GM23338 (cell line): ENCODE results near the gene MGRN1. TPM values are rescaled to one million over a fixed set of nuclear protein-coding genes. Genes with fewer than 3 reads are reported as not detected.
A peak's percentile ranks its signal among the peaks of the same experiment; 100 is the strongest.

Experiments used
- ATAC-seq: fragments of 200-7000 bp; cut with Tn5 transposase; 3 replicates; pipeline ENCODE4 v1.9.1; 2020
- DNase-seq: peaks from one replicate; pipeline ENCODE4 v3.0.0-alpha.2; 2015; ENCODE audit warnings: low spot score
- H2AFZ ChIP-seq: fragments of 200-600 bp; sonication (generic); 2 replicates; pipeline ENCODE4 v1.8.0; 2016; ENCODE audit warnings: antibody characterized with exemption, mild to moderate bottlenecking, moderate library complexity
- H3F3A ChIP-seq: fragments of 200-600 bp; sonication (generic); replicated peaks from 2 replicates; pipeline ENCODE4 v1.8.0; 2017; ENCODE audit warnings: antibody characterized with exemption, mixed run types, low read depth
- H3K27ac ChIP-seq: fragments of 200-600 bp; sonication (generic); 2 replicates; pipeline ENCODE4 v1.6.1; 2016; ENCODE audit warnings: low read depth
- H3K27me3 ChIP-seq: fragments of 200-600 bp; sonication (generic); 2 replicates; pipeline ENCODE4 v1.8.0; 2016; ENCODE audit warnings: mild to moderate bottlenecking, mixed run types, moderate library complexity; ENCODE audit not compliant: insufficient read depth
- H3K36me3 ChIP-seq: fragments of 200-600 bp; sonication (generic); 2 replicates; pipeline ENCODE4 v1.8.0; 2016; ENCODE audit warnings: mild to moderate bottlenecking; ENCODE audit not compliant: insufficient read depth
- H3K4me1 ChIP-seq: fragments of 200-600 bp; sonication (generic); 2 replicates; pipeline ENCODE4 v1.8.0; 2016; ENCODE audit warnings: mild to moderate bottlenecking, moderate library complexity; ENCODE audit not compliant: insufficient read depth
- H3K4me2 ChIP-seq: fragments of 200-600 bp; sonication (generic); 2 replicates; pipeline ENCODE4 v1.7.1; 2017; ENCODE audit warnings: mixed run types
- H3K4me3 ChIP-seq: fragments of 200-600 bp; sonication (generic); 2 replicates; pipeline ENCODE4 v1.6.1; 2016; ENCODE audit warnings: mixed run types
- H3K79me2 ChIP-seq: fragments of 200-600 bp; sonication (generic); replicated peaks from 2 replicates; pipeline ENCODE4 v1.8.0; 2017; ENCODE audit warnings: mild to moderate bottlenecking; ENCODE audit not compliant: insufficient read depth
- H3K9me2 ChIP-seq: fragments of 200-600 bp; sonication (generic); 2 replicates; pipeline ENCODE4 v1.8.0; 2017; ENCODE audit not compliant: insufficient read depth
- H4K20me1 ChIP-seq: fragments of 200-600 bp; sonication (generic); replicated peaks from 2 replicates; pipeline ENCODE4 v1.8.0; 2017; ENCODE audit warnings: mild to moderate bottlenecking; ENCODE audit not compliant: insufficient read depth
- H3K27ac Mint-ChIP-seq: 2 replicates; pipeline ENCODE4 v1.8.0; 2020; ENCODE audit warnings: inconsistent platforms, mild to moderate bottlenecking, moderate library complexity, mixed read lengths
- H3K27me3 Mint-ChIP-seq: 3 replicates; pipeline ENCODE4 v1.8.0; 2022; ENCODE audit warnings: low read depth, mild to moderate bottlenecking, moderate library complexity, mixed read lengths, inconsistent platforms; ENCODE audit not compliant: insufficient read depth, poor library complexity
- H3K36me3 Mint-ChIP-seq: 3 replicates; pipeline ENCODE4 v1.8.0; 2021; ENCODE audit warnings: low read depth, mild to moderate bottlenecking, inconsistent platforms, moderate library complexity, mixed read lengths
- H3K4me1 Mint-ChIP-seq: 3 replicates; pipeline ENCODE4 v1.8.0; 2020; ENCODE audit warnings: mild to moderate bottlenecking, inconsistent platforms, mixed read lengths
- H3K4me3 Mint-ChIP-seq: 3 replicates; pipeline ENCODE4 v1.8.0; 2021; ENCODE audit warnings: moderate library complexity, mild to moderate bottlenecking, inconsistent platforms, mixed read lengths
- H3K9me3 Mint-ChIP-seq: 3 replicates; pipeline ENCODE4 v1.8.0; 2020; ENCODE audit warnings: moderate library complexity, mild to moderate bottlenecking, inconsistent platforms, mixed read lengths
- CREB1 ChIP-seq: fragments of 250-450 bp; sonication (Bioruptor Pico); IDR thresholded peaks from 2 replicates; pipeline ENCODE4 v1.5.0; 2020; ENCODE audit warnings: low read depth, mild to moderate bottlenecking, moderate library complexity
- CTCF ChIP-seq, 2 experiments: fragments of 200-600 bp in 1 of 2; sonication (generic) in 1 of 2; conservative IDR thresholded peaks; 2 replicates each; pipeline versions ENCODE4 v1.5.1 to v1.6.1; 2016 to 2017; ENCODE audit warnings: antibody characterized with exemption in 2 of 2, low read depth in 2 of 2, mild to moderate bottlenecking in 2 of 2, moderate library complexity in 1 of 2
- EZH2 ChIP-seq: fragments of 200-600 bp; sonication (generic); IDR thresholded peaks from one replicate; pipeline ENCODE4 v1.8.0; 2017; ENCODE audit warnings: antibody characterized with exemption, mild to moderate bottlenecking, low read depth; ENCODE audit not compliant: unreplicated experiment
- JUNB ChIP-seq: IDR thresholded peaks from one replicate; pipeline ENCODE4 v1.6.1; 2016; ENCODE audit warnings: antibody characterized with exemption; ENCODE audit not compliant: unreplicated experiment
- REST ChIP-seq: IDR thresholded peaks from one replicate; pipeline ENCODE4 v1.6.1; 2018; ENCODE audit warnings: antibody characterized with exemption; ENCODE audit not compliant: unreplicated experiment
- ZNF114 ChIP-seq: fragments of 250-450 bp; sonication (Bioruptor Pico); IDR thresholded peaks from 2 replicates; pipeline ENCODE4 v1.5.0; 2020; ENCODE audit warnings: mild to moderate bottlenecking, moderate library complexity
- polyA plus RNA-seq: library from polyadenylated mRNA; unstranded; fragments of >200 nt; fragmentation: Nextera tagmentation; extraction: Ambion mirVana; gene quantifications from 2 replicates; pipeline ENCODE4 v1.2.1, GENCODE V29; 2016
- total RNA-seq: library from RNA; depleted of rRNA; stranded (reverse); fragments of >200 nt; shearing (Covaris generic); gene quantifications from 2 replicates; pipeline ENCODE4 v1.2.3, GENCODE V29; 2014
- TF ChIP-seq, protein P1 (sequence below): IDR thresholded peaks from 2 replicates; pipeline ENCODE4 v1.6.1; 2016; ENCODE audit warnings: antibody characterized with exemption

The MGRN1 gene
- total and polyA plus RNA-seq, 2 experiments from 2014 or later, result 13.1 to 71.8 TPM

DNA sequence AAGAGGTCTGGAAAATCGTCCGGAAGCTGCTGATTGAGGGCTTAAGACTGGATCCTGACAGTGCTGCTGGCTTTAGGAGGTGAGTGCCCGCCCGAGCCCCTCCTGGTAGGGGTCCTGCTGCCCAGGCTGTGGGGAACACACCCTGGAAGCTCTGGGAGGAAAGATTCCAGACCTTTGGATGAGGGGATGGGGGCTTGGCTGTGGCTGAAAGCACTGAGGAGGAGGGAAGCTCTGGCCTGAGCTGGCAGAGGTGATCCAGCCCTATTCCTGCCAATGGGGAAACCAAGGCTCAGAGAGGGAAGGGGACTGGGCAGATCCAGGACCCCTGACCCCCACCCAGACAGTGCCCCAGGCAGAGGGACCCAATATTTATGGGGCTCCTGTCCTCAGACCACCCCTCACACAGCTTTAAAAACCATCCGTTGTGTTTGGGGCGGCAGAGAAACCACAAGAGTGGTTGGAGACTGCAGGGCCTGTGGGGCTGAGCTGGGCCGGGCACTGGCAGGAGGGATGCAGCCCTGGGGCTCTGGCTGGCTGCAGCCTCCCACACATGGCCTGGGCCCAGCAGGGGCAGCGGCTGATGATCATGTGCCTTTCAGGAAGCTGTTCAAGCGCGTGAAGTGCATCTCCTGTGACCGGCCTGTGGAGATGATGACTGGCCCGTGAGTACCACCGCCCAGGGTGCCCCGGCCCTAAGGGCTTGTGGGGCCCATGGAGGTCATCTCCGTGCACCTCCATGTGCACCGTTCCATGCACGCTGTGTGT lies 32.7 kb upstream of the MGRN1 start (continued):
- TF ChIP-seq CTCF (conservative IDR thresholded peaks at IDR 0.05; ENCODE audit: low read depth in 2 of 2) (no peak), CREB1 (CRISPR knock-in tag) (no peak), EZH2 (no peak), ZNF114 (CRISPR knock-in tag) (no peak), REST (no peak)
- TF ChIP-seq, protein P1, sequence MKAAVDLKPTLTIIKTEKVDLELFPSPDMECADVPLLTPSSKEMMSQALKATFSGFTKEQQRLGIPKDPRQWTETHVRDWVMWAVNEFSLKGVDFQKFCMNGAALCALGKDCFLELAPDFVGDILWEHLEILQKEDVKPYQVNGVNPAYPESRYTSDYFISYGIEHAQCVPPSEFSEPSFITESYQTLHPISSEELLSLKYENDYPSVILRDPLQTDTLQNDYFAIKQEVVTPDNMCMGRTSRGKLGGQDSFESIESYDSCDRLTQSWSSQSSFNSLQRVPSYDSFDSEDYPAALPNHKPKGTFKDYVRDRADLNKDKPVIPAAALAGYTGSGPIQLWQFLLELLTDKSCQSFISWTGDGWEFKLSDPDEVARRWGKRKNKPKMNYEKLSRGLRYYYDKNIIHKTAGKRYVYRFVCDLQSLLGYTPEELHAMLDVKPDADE, result no peak

DNA sequence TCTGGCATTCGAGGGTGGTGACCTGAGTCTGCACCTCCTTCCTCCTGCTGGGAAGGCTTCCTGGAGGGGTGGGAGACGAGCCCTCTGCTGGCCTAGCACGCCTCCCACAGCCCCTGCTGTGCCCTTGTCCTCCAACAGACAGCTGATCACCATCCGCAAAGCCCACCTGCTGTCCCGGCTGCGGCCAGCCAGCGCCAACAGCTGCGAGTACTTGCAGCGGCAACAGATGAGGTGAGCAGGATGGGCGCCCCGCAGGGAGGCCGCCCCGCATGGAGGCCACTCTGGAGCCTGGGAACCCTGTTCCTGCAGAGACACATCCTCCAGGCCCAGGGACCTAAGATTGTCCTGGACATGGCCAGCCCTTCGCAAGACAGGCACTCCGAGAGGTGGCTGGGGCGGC lies 31.5 kb upstream of the MGRN1 start:
- Mint-ChIP-seq H3K9me3 (peaks cover 9% of the 10 kb centered on the region), H3K4me1 (peaks cover 16% of the 10 kb centered on the region), H3K27ac (peak overlapping the region; percentile 75), H3K4me3 (no peak overlapping the region), H3K27me3 (peaks cover 14% of the 10 kb centered on the region), H3K36me3 (peaks cover 13% of the 10 kb centered on the region; the same call in 2 of the 3 replicates)
- H3K36me3 ChIP-seq, result no peaks in the 10 kb centered on the region
- no peaks in the 10 kb centered on the region for H3K79me2 ChIP-seq
- no peak for TF ChIP-seq JUNB
- peak overlapping the region; percentile 60; the same call in 1 of the 2 replicates for H3K4me2 ChIP-seq
- no peaks in the 10 kb centered on the region for H3F3A ChIP-seq
- DNase-seq (peak; percentile 68), ATAC-seq (peak; percentile 81)
- H3K4me1 ChIP-seq, result peaks cover 9% of the 10 kb centered on the region
- H3K4me3 ChIP-seq, result 0 out of 2 replicates have a peak overlapping the region, but pooled peaks have one; percentile 21
- no peaks in the 10 kb centered on the region for H3K27me3 ChIP-seq
- no peak overlapping the region for H3K27ac ChIP-seq
- no peaks in the 10 kb centered on the region for H4K20me1 ChIP-seq
- H2AFZ ChIP-seq, result 0 out of 2 replicates have a peak overlapping the region, but pooled peaks have one; percentile 18
- no peaks in the 10 kb centered on the region for H3K9me2 ChIP-seq
